IMR-90 (cell line): ENCODE results near the gene INTS6L.

Source experiments
- RAD21 ChIP-seq: IDR thresholded peaks from 2 replicates; pipeline ENCODE4 v1.6.1; 2012; ENCODE audit warnings: low read length, improper control_type of control experiment
- SMC3 ChIP-seq: fragments of 150-350 bp; IDR thresholded peaks from 2 replicates; pipeline ENCODE4 v1.6.1; 2016; ENCODE audit warnings: low read depth, mild to moderate bottlenecking, antibody characterized with exemption, low read length, moderate library complexity

DNA sequence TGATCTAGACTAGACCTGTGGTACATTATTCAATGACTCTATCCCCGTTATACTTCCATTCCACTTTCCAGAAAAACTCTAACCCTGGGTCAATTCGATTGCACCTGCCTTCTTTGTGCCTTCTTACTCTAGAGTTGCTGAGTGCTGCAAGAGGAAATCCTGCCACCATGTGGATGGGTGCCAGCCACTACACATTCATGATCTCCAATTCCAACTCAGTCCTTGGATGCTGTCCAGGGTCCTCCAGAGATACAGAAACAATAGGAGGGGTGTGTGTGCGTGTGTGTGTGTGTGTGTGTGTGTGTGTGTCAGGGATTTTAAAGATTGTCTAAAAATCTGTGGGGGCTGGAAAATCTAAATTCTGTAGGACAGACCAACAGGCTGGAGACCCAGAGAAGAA, 42.9 kb upstream of the INTS6L start:
- TF ChIP-seq SMC3 = no peak
- peak; percentile 24; the same call in 1 of the 2 replicates for TF ChIP-seq RAD21
